GM23338 (cell line): ENCODE data around the gene ZCCHC24. TPM values are rescaled to one million over a fixed set of nuclear protein-coding genes. Genes with fewer than 3 reads are reported as not detected.

Source experiments
- EZH2 ChIP-seq: fragments of 200-600 bp; sonication (generic); IDR thresholded peaks from one replicate; pipeline ENCODE4 v1.8.0; 2017; ENCODE audit warnings: antibody characterized with exemption, mild to moderate bottlenecking, low read depth; ENCODE audit not compliant: unreplicated experiment
- EZH2phosphoT487 ChIP-seq: fragments of 200-600 bp; sonication (generic); IDR thresholded peaks from one replicate; pipeline ENCODE4 v1.8.1; 2018; ENCODE audit warnings: antibody characterized with exemption; ENCODE audit not compliant: unreplicated experiment
- JUNB ChIP-seq: IDR thresholded peaks from one replicate; pipeline ENCODE4 v1.6.1; 2016; ENCODE audit warnings: antibody characterized with exemption; ENCODE audit not compliant: unreplicated experiment
- ZNF114 ChIP-seq: fragments of 250-450 bp; sonication (Bioruptor Pico); IDR thresholded peaks from 2 replicates; pipeline ENCODE4 v1.5.0; 2020; ENCODE audit warnings: mild to moderate bottlenecking, moderate library complexity
- ZNF331 ChIP-seq: fragments of 250-450 bp; sonication (Bioruptor Pico); IDR thresholded peaks from 2 replicates; pipeline ENCODE4 v1.5.0; 2020; ENCODE audit warnings: low read depth, mild to moderate bottlenecking, moderate library complexity
- polyA plus RNA-seq: library from polyadenylated mRNA; unstranded; fragments of >200 nt; fragmentation: Nextera tagmentation; extraction: Ambion mirVana; gene quantifications from 2 replicates; pipeline ENCODE4 v1.2.1, GENCODE V29; 2016
- total RNA-seq: library from RNA; depleted of rRNA; stranded (reverse); fragments of >200 nt; shearing (Covaris generic); gene quantifications from 2 replicates; pipeline ENCODE4 v1.2.3, GENCODE V29; 2014
- TF ChIP-seq, protein P1 (sequence below): fragments of 250-450 bp; sonication (Bioruptor Pico); IDR thresholded peaks from 2 replicates; pipeline ENCODE4 v1.5.0; 2020; ENCODE audit warnings: mild to moderate bottlenecking, moderate library complexity
- TF ChIP-seq, protein P2 (sequence below): IDR thresholded peaks from one replicate; pipeline ENCODE4 v1.6.1; 2018; ENCODE audit warnings: antibody characterized with exemption; ENCODE audit not compliant: unreplicated experiment

ZCCHC24 gene
- total and polyA plus RNA-seq, 2 experiments from 2014 or later, result 2.0 to 10.1 TPM

DNA sequence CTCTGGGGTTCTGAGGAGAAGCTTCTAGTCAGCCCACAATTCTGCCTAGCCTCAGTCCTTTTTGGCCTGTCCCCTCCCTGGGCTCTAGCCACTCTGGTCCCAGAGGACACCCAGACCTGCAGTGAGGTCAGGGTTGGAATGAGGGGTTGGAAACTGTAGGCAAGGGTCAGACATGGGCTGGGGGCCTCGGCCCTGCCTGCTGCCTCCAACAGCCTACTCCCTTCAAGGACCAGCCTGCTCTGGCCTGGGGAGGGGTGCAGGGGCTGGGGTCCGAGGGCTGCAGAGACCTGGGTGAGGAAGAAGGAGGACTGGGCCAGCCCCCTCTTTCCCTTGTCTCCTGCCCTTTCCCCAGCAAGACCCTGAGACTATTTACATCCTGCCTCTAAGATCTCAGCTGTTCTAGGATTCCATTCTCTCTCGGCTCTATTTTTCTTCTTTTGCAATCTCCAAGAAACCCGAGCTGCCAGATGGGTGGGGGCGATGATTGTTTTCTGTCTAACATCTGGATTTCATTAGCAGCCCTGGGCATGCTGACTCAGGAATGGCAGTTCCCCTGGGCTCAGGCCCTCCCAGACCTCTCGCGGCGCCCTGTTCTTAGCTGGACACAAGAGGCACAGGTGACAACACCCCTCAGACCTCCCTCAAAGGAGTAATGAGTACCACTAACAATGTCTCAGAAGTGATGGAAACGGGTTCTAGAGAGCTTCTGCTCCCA is 23.1 kb downstream of the ZCCHC24 start (continued):
- TF ChIP-seq, protein P1, sequence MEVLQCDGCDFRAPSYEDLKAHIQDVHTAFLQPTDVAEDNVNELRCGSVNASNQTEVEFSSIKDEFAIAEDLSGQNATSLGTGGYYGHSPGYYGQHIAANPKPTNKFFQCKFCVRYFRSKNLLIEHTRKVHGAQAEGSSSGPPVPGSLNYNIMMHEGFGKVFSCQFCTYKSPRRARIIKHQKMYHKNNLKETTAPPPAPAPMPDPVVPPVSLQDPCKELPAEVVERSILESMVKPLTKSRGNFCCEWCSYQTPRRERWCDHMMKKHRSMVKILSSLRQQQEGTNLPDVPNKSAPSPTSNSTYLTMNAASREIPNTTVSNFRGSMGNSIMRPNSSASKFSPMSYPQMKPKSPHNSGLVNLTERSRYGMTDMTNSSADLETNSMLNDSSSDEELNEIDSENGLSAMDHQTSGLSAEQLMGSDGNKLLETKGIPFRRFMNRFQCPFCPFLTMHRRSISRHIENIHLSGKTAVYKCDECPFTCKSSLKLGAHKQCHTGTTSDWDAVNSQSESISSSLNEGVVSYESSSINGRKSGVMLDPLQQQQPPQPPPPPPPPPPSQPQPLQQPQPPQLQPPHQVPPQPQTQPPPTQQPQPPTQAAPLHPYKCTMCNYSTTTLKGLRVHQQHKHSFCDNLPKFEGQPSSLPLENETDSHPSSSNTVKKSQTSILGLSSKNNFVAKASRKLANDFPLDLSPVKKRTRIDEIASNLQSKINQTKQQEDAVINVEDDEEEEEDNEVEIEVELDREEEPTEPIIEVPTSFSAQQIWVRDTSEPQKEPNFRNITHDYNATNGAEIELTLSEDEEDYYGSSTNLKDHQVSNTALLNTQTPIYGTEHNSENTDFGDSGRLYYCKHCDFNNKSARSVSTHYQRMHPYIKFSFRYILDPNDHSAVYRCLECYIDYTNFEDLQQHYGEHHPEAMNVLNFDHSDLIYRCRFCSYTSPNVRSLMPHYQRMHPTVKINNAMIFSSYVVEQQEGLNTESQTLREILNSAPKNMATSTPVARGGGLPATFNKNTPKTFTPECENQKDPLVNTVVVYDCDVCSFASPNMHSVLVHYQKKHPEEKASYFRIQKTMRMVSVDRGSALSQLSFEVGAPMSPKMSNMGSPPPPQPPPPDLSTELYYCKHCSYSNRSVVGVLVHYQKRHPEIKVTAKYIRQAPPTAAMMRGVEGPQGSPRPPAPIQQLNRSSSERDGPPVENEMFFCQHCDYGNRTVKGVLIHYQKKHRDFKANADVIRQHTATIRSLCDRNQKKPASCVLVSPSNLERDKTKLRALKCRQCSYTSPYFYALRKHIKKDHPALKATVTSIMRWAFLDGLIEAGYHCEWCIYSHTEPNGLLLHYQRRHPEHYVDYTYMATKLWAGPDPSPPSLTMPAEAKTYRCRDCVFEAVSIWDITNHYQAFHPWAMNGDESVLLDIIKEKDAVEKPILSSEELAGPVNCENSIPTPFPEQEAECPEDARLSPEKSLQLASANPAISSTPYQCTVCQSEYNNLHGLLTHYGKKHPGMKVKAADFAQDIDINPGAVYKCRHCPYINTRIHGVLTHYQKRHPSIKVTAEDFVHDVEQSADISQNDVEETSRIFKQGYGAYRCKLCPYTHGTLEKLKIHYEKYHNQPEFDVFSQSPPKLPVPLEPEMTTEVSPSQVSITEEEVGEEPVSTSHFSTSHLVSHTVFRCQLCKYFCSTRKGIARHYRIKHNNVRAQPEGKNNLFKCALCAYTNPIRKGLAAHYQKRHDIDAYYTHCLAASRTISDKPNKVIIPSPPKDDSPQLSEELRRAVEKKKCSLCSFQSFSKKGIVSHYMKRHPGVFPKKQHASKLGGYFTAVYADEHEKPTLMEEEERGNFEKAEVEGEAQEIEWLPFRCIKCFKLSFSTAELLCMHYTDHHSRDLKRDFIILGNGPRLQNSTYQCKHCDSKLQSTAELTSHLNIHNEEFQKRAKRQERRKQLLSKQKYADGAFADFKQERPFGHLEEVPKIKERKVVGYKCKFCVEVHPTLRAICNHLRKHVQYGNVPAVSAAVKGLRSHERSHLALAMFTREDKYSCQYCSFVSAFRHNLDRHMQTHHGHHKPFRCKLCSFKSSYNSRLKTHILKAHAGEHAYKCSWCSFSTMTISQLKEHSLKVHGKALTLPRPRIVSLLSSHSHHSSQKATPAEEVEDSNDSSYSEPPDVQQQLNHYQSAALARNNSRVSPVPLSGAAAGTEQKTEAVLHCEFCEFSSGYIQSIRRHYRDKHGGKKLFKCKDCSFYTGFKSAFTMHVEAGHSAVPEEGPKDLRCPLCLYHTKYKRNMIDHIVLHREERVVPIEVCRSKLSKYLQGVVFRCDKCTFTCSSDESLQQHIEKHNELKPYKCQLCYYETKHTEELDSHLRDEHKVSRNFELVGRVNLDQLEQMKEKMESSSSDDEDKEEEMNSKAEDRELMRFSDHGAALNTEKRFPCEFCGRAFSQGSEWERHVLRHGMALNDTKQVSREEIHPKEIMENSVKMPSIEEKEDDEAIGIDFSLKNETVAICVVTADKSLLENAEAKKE (CRISPR knock-in tag), result no peak
- TF ChIP-seq ZNF114 (no peak), JUNB (no peak), EZH2phosphoT487 (no peak), EZH2 (no peak), ZNF331 (CRISPR knock-in tag) (no peak)
- TF ChIP-seq, protein P2, sequence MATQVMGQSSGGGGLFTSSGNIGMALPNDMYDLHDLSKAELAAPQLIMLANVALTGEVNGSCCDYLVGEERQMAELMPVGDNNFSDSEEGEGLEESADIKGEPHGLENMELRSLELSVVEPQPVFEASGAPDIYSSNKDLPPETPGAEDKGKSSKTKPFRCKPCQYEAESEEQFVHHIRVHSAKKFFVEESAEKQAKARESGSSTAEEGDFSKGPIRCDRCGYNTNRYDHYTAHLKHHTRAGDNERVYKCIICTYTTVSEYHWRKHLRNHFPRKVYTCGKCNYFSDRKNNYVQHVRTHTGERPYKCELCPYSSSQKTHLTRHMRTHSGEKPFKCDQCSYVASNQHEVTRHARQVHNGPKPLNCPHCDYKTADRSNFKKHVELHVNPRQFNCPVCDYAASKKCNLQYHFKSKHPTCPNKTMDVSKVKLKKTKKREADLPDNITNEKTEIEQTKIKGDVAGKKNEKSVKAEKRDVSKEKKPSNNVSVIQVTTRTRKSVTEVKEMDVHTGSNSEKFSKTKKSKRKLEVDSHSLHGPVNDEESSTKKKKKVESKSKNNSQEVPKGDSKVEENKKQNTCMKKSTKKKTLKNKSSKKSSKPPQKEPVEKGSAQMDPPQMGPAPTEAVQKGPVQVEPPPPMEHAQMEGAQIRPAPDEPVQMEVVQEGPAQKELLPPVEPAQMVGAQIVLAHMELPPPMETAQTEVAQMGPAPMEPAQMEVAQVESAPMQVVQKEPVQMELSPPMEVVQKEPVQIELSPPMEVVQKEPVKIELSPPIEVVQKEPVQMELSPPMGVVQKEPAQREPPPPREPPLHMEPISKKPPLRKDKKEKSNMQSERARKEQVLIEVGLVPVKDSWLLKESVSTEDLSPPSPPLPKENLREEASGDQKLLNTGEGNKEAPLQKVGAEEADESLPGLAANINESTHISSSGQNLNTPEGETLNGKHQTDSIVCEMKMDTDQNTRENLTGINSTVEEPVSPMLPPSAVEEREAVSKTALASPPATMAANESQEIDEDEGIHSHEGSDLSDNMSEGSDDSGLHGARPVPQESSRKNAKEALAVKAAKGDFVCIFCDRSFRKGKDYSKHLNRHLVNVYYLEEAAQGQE, result no peak
